RWPE2 (cell line): ENCODE data around the gene IL10RB.

Source experiments
- ATAC-seq: fragments of 200-7000 bp; cut with Tn5 transposase; 3 replicates; pipeline ENCODE4 v1.9.1; 2021; ENCODE audit warnings: low read depth
- DNase-seq: peaks from one replicate; pipeline ENCODE4 v3.0.0-alpha.2; 2020; ENCODE audit warnings: low spot score
- H3K27ac ChIP-seq: fragments of 450-650 bp; 2 replicates; pipeline ENCODE4 v1.5.1; 2017; ENCODE audit warnings: mild to moderate bottlenecking; ENCODE audit not compliant: poor library complexity, severe bottlenecking
- H3K27me3 ChIP-seq: fragments of 250-450 bp; sonication (Bioruptor Pico); 2 replicates; pipeline ENCODE4 v1.5.1; 2021; ENCODE audit warnings: mild to moderate bottlenecking, moderate library complexity; ENCODE audit not compliant: insufficient read depth, poor library complexity, severe bottlenecking
- H3K36me3 ChIP-seq: fragments of 250-450 bp; sonication (Bioruptor Pico); 2 replicates; pipeline ENCODE4 v1.5.1; 2020; ENCODE audit warnings: low read depth, mild to moderate bottlenecking, moderate library complexity
- H3K4me1 ChIP-seq: fragments of 250-450 bp; sonication (Bioruptor Pico); 2 replicates; pipeline ENCODE4 v1.5.1; 2021; ENCODE audit warnings: mild to moderate bottlenecking, moderate library complexity; ENCODE audit not compliant: insufficient read depth, poor library complexity, severe bottlenecking
- H3K4me3 ChIP-seq: fragments of 250-450 bp; sonication (Bioruptor Pico); 2 replicates; pipeline ENCODE4 v1.5.1; 2021; ENCODE audit warnings: mild to moderate bottlenecking, moderate library complexity; ENCODE audit not compliant: severe bottlenecking
- H3K9me3 ChIP-seq: fragments of 250-450 bp; sonication (Bioruptor Pico); 2 replicates; pipeline ENCODE4 v1.5.1; 2021; ENCODE audit warnings: mild to moderate bottlenecking, moderate library complexity; ENCODE audit not compliant: severe bottlenecking
- CTCF ChIP-seq: fragments of 450-650 bp; IDR thresholded peaks from one replicate; pipeline ENCODE4 v1.5.1; 2017; ENCODE audit warnings: mild to moderate bottlenecking, moderate library complexity; ENCODE audit not compliant: poor library complexity, severe bottlenecking

IL10RB gene

GRCh38 chr21:33267250-33267649 lies 1.1 kb downstream of the IL10RB start:
- peak overlapping the region; percentile 69 for H3K4me3 ChIP-seq
- peak overlapping the region; percentile 1 for H3K27ac ChIP-seq
- H3K36me3 ChIP-seq, result peaks cover 4% of the 10 kb centered on the region; the same call in 1 of the 2 replicates
- no peak for DNase-seq
- no peaks in the 10 kb centered on the region for H3K9me3 ChIP-seq
- peaks cover 5% of the 10 kb centered on the region for H3K4me1 ChIP-seq
- ATAC-seq, result no peak
- no peak for TF ChIP-seq CTCF
- no peaks in the 10 kb centered on the region for H3K27me3 ChIP-seq

GRCh38 chr21:33268393-33268736 lies 2.2 kb downstream of the IL10RB start:
- Histone ChIP-seq H3K4me3 (no peak overlapping the region), H3K27ac (no peak overlapping the region), H3K27me3 (no peaks in the 10 kb centered on the region), H3K36me3 (peaks cover 6% of the 10 kb centered on the region), H3K9me3 (no peaks in the 10 kb centered on the region), H3K4me1 (peaks cover 5% of the 10 kb centered on the region)
- DNase-seq, result no peak
- ATAC-seq, result no peak
- no peak for TF ChIP-seq CTCF

GRCh38 chr21:33268737-33269441 lies 2.7 kb downstream of the IL10RB start:
- Histone ChIP-seq H3K4me1 (peaks cover 5% of the 10 kb centered on the region), H3K36me3 (peaks cover 11% of the 10 kb centered on the region), H3K4me3 (no peak overlapping the region), H3K9me3 (no peaks in the 10 kb centered on the region), H3K27ac (no peak overlapping the region), H3K27me3 (no peaks in the 10 kb centered on the region)
- peak; percentile 51 for ATAC-seq
- no peak for TF ChIP-seq CTCF
- peak; percentile 79 for DNase-seq

GRCh38 chr21:33270986-33271385 lies 4.8 kb downstream of the IL10RB start:
- no peak for DNase-seq
- Histone ChIP-seq H3K9me3 (no peaks in the 10 kb centered on the region), H3K36me3 (peaks cover 13% of the 10 kb centered on the region), H3K4me3 (no peak overlapping the region), H3K27ac (no peak overlapping the region), H3K4me1 (peaks cover 5% of the 10 kb centered on the region), H3K27me3 (no peaks in the 10 kb centered on the region)
- ATAC-seq, result no peak
- no peak for TF ChIP-seq CTCF

DNA sequence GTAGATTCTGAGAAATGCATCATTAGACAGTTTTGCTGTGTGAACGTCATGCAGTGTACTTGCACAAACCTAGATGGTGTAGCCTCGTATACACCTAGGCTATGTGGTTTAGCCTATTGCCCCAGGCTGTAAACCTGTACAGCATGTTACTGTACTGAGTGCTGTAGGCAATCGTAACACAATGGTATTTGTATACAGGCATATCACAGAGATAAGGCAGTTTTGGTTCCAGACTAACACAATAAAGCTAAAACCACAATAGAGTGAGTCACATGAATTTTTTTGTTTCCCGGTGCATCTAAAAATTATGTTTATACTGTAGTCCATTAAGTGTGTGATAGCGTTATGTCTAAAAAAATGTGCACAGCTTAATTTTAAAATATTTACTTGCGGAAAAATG lies 6.9 kb downstream of the IL10RB start:
- ATAC-seq, result no peak
- DNase-seq, result no peak
- Histone ChIP-seq H3K27me3 (no peaks in the 10 kb centered on the region), H3K27ac (no peak overlapping the region), H3K36me3 (peaks cover 13% of the 10 kb centered on the region), H3K4me1 (peaks cover 5% of the 10 kb centered on the region), H3K9me3 (no peaks in the 10 kb centered on the region), H3K4me3 (no peak overlapping the region)
- no peak for TF ChIP-seq CTCF
